Measurements from ENCODE around the gene CYP2C9.

The CYP2C9 gene

GRCh38 chr10:95039281-95039680, 100.8 kb downstream of the CYP2C9 start:
- DNase-seq (ENCODE audit: low read depth) = no peak

Data from stimulated activated CD4-positive, alpha-beta T cell treated with anti-CD3 and anti-CD28 coated beads, Interleukin-2, amount 100 ng/mL, for 4 hours (primary cell).